DMS 273 (cell line): ENCODE results near the gene USH2A.
A peak's percentile ranks its signal among the peaks of the same experiment; 100 is the strongest.

Source experiments
- DNase-seq: peaks from one replicate; lab custom pipeline; 2025; ENCODE audit not compliant: unreplicated experiment; lab: John Stamatoyannopoulos, UW

The USH2A gene

DNA sequence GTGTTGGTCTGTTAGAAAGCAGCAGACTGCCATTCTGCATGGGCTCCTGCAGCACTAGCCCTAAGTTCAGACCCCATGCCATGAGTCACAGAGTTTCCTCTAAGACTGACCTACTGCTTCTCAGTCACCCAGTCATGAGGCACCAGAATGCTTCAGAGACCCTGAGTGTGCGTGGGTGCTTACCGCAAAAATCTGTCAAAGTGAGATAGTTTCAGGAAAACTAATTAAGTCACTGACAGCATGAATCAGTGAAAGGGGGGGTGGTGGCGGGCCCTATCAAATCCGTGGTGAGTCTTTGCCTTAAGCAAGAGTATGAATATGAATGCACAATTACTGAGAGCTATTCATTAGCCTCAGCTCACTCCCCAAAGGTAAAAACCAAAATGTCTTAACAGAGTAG lies 758.0 kb downstream of the USH2A start:
- no peak for DNase-seq

DNA sequence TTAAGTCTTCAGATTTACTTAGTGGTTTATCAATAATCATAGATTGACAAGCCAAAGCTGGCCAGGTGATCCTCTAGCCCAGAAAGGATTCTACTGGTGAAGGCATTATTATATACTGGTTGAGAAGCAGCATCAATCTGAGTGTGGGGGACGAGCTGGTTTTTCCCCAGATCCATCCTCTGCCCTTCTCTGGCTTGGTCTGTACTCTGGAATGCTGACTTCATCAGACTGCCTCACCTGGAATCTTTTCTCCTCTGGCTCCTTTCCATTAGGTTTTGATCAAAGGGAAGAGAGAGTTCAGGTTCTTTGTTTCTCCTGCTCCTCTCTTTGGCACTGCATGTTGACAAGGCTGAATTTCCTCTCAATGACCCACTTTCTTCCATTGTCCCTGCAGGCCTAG lies 762.2 kb downstream of the USH2A start:
- no peak for DNase-seq

DNA sequence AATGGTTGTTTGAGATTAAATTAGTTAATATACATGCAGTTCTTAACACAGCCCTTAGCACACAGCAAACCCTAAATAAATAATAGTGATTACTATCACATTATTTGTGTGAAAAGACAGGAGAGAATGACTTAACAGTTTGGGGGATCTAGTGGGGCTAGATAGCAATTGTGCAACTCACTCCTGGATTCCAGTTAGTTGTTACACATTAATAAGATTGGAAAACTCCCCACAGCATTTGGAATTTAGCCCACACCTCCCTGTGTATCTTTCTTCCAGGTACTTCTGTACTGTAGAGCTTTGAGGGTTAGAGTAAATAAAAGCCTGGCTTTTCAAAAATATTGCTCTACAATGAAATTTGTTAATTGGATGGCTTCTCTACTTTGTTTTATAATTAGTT lies 763.0 kb downstream of the USH2A start:
- DNase-seq = no peak

DNA sequence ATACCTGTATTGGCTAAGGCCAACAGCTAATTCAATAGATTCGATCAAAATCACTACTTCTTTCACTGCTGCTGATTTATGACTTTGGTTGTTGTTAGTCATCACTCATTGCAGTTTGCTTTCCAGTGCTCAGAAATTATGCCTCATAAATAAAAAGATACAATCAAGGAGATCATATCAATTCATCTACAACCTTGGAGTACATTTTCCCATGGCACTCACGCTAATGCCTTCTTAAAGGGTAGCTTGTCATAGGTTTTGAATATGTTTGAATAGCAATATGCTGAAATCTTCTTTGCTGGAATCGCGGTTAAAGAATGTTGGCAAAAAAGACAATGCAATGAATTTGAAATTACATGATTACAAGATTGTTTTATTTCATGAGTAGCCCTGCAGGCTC lies 766.2 kb downstream of the USH2A start:
- DNase-seq = no peak

DNA sequence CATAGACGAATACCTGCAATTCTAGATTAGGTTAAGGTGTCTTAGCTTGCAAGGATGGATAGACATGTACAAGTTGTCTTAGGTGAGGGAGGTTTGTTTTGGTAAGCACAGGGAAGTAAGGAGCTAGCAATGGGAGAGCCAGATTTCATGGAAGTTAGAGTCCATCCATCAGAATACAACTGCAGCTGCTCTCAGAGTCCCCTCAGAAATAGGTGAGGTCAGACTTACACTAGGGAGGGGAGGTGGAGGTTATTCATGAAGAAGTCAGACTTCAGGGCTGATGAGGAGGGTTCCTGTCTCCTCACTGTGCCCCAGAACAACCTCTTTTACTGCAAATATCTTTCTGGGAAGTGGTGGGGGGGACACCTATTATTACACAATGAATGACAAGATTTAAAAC lies 770.9 kb downstream of the USH2A start:
- no peak for DNase-seq

DNA sequence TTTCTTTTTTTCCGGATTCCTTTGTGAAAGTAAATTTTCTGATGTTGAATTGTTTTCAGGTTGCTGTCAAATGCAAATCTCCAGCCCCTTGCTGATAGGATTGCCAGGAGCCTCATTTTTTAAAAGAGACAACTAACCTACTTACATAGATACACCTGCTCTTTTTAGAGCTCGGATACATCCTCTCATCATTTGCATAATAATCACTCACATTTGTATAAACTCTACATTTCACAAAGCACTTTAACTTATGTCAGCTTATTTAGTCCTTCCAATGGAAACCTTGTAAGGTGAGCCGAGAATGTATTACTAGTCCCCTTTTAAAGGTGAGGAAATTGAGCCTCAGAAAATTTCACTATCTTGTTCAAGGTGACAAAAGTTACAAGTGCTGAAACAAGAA lies 771.4 kb downstream of the USH2A start:
- no peak for DNase-seq

DNA sequence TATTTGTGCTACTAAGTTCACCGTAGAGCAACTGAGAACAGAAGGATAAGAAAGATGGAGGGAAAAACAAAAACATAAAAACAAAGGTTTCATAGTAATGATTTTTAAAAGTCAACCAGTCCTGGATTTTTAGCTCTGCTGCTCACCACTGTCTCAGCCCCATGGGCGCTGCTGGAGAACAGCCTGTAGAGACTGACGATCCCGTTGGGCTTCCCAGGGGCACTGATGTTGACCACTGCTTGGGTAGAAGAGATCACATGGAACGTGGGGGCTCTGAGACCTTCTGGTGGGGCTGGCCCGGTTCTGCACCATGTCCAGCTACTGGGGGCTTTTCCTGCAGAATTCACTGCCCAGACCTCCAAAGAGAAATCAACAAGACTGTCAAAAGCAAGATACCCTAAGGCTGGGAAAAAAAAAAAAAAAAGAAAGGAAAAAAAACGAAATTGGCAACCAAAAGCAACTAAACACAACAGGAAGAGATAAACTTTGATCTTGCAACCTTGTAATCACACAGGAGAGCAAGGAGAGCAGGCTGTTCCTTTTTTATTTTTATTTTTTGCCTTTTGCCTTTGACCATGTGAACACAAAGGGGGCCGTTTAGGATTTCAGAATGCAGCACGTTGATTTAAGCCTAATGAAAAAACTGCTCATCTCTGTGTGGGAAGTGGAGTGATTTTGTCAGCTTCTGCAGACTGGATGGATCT lies 772.6 kb downstream of the USH2A start:
- DNase-seq = no peak

DNA sequence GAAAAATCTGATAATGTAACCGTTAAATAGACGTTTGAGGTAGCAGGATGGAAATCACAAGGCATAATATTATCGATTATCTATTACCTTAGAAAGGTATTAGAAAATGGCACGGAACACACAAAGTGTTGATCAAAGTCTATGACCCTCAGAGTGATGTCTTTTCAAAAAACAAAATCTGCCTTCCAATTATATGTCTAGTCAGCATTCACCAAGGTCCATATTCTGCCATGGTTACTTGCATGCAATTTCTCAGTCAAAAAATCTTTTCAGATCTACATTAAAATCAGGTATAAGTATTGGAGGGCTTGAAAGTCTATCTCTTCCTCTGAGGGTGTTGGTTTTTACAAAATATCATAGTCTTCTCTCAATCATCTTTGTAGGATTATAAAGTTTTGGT lies 774.3 kb downstream of the USH2A start:
- DNase-seq = no peak

DNA sequence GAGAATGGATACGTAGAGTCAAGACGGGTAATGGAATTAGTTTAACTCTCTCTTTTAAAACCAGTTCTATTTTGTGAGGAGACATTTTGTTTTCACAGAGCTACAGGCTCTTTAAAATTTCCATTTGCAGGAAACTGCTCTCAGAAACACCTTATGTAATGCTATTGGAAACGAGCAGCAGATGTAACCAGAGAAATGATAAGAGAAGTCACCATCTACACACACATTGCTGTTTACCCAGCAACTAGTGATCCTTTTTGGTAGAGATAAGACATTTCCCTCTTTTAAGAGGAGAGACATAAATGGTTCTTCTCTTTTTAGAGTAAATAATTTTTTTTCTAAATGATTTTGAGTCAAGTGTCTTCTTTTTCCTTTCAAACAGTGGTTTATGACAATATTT lies 775.5 kb downstream of the USH2A start:
- no peak for DNase-seq

DNA sequence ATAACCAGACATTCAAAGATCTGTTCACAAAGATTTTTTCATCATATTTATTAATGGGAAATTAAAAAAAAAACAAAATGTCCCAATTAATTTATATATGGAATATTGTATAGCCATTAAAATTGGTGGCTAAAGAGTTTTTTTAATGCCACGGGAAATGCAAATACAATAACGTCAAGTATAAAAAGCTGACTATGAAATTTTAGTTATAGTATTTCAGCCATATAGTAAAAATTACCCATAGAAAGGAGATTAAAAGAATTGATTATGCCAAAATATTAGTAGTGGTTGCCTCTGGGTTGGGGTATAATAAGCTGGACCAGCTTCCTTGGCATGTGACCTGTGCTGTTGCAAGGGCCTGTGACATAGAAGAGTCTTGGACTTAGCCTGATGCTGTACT lies 777.4 kb downstream of the USH2A start:
- DNase-seq = no peak

DNA sequence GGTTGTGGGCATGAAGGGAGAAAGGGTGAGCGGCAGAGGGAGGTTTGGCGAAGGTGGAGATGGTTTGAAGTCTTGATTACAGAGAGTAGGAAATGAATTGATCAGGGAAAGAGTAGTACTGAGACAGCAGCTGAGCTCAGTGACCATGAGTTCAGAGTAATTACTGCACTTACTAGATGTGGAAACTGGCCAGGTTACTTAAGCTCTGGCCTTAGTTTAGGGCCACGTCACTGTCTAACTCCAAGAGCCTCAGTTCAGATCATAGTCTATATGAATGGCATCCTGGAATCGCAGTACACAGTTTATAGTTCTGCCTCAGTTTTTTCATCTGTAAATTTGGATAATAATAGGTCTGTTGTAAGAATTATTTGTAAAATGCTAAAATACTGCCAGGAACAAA lies 778.1 kb downstream of the USH2A start:
- DNase-seq = no peak

DNA sequence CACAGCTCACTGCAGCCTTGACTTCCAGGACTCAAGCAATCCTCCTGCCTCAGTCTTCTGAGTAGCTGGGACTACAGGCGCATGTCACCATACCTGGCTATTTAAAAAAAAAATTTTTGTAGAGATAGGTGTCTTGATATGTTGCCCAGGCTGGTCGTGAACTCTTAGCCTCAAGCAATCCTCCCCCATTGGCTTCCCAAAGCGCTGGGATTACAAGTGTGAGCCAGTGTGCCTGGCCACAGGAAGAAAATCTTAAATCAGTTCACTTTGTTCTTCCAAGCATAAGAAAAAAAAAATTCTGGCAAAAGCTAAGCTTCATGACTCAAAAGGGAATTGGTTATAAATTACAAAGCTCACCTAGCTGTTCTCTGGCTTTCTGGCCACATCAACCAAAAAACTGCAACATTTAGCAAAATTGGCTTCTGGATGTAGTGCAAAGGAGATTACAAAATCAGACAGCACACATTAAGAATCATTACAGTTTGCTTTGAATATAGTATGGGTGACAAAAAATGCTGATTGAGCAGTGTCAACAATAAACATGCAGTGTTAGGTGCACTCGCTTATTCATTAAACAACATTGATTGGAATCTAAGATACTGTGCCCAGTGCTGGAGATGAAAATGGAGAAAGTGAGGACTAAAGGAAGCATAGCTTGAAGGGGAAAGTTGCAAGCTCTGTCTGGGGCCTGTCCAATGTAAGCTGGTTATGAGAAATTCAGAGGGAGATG lies 779.5 kb downstream of the USH2A start:
- DNase-seq = no peak

DNA sequence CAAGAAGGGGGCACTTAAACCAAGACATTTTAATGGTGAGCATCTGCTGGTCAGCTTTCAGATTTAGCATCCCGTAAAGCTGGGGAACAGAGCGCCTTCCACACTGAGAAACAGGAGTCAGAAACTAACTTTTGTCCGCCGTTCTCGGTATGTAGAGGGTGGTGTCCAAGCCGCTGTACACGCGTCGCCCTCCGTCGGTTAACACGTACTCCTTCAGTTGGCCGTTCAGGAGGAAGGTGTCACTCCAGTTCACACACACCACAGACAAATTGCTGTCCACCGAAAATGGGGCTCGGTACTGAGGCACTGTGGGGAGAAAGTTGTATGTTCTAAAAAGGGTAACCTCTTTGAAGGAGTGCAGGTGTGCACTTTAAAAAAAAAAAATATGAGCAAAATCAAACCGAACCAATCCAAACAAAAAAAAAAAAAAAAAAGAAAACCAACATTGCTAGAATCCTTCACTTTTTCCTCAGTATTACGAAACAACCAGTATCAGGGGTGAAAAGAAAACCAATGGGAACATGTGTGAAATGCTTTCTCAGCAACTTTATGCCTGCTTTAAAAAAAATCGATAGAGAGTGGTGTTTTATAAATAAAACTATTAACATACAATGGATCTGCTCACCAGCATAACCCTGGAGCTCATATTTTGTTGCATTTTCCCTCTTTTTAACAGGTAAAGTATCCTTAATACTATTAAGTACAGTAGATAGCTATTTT lies 782.7 kb downstream of the USH2A start:
- DNase-seq = no peak

DNA sequence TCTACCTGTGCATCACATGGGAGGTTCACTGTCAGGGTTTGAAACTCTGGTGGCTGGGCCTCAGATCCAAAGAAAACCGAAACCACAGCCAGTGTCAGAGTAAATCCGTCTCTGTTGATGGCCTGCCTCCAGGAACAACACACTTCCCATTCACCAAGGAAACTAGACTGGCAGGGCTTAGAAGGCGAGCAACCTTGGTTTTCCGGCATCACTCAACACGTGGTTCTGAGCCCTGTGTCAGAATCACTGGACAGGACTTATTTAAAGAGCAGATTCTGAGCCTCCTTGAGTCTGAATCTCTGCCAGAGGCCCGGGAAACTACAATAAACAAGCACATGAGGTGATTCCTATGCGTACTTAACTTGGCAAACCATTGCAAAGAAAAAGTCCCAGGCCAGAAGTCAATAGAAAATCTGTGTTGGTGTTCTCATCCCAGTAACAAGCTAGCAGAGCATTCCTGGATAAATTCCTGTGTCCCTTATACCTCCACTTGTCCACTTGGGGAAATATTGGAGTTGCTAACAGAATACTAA lies 786.1 kb downstream of the USH2A start:
- DNase-seq = peak; percentile 54

DNA sequence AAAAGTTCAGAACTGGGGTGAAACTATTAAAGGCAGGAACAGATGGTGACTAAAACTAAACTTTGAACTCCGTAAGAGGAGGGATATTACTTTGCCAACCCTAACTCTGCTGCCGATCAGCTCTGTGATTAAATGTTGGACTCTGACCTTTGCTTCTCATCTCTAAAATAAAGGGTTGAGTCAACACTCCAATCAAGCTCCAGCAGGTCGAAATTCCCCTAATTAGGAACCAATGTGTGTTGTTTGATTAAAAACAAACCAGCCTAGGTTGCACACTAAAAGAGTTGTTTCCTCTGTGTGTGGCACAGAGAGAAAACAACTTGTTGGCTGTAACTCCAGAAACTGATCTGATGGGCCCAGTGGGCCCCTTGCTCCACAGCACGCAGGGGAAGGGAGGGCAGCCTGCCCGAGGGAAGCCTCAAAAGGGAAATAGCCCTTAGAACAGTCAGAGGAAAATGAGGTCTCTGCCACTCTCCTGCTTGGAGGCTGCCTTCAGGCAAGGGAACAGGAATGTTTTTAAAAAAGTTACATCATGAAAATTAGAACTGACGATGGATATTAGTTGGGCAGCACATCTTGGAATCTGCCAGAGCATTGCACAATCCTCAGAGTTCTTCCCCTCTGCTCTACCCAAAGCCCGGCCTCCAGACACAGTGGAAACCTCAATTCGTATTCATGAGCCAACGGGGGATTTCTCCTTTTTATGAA lies 786.8 kb downstream of the USH2A start:
- peak; percentile 32 for DNase-seq

DNA sequence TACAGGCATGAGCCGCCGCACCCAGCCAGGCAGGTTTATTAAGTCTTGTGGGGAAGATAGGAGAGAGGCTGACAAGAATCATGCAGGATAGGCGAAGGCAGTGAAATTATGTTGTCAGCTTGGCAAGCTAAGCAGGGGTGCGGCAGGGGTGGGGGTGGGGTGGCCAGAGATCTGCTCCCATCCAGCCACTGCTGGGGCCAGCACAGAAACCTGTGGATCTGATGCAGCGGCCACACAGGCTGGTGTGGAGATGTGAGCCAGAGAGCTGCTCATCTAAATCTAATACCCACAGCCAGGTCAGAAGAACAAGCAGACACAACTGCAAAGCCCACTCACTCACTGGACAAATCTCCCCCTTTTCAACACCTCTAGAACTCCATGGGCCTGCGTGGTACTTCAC lies 787.4 kb downstream of the USH2A start:
- no peak for DNase-seq

DNA sequence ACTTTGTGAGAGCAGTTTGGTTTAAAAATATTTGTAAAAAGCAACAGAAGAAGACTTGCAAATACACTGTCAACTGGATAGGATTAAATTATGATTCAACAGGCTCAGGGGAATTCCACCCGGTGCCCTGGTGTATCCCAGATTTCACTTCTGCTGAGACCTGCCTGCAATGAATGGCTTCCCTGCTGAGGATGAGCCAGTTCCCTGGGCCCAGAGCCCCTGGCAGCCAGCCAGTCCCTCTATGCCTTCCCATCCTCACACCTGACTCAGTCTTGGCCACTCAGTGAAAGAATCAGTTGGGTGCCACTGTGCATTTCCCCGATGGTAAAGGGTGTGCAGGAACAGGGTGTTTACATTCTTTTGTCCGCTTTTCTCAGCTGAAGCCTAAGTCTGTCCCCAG lies 791.8 kb downstream of the USH2A start:
- peak; percentile 56 for DNase-seq

DNA sequence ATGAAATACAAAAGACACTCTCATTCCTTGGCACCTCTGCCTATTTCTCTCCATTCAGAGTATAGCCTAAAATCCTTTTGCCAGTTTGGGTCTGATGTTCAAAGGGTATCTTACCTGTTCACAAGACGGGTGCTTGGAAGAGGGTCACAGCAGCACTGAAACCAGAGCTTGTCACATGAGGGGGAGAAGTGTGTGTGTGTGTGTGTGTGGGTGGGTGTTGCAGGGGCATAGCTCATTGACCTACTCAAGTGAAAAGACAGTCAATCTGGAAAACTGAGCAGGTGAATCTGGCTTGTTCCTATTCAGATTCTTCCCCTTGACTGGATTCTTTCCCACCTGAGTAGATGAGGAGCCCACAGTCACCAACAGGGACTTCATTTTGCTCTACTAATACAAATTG lies 792.2 kb downstream of the USH2A start:
- no peak for DNase-seq

DNA sequence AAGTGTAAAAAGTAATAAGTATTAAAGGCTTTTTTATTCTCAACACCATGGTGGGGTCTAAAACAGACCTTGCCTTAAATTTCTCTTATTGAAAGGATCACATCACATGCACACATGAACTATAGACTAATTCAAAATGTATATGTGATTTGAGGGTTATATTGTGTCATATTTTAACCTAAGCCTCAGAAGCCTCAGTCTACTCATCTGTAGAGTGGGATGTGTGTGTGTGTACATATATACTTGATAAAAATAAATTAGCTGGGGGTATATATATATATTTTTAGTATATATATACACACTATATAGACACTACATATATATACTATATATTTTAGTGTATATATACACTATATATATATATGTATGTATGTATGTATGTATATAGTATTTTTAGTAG lies 797.3 kb downstream of the USH2A start:
- no peak for DNase-seq

DNA sequence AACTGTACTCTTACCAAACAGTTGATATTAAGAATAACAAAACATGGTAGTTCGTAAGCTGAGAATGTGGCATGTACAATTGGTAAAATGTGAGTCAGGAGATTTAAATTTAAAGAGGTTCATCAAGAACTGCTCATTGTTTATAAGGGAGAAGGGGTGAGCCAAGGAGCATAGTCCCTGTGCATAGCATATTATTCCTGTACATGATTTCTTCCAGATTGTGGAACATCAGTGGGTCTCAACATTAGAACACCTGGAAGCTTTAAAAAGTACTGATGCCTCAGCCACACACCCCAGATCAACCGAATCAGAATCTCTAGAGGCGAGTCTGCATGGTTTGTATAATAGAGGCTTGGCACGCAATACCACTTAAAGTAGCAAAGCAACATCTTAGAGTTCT lies 800.1 kb downstream of the USH2A start:
- no peak for DNase-seq

DNA sequence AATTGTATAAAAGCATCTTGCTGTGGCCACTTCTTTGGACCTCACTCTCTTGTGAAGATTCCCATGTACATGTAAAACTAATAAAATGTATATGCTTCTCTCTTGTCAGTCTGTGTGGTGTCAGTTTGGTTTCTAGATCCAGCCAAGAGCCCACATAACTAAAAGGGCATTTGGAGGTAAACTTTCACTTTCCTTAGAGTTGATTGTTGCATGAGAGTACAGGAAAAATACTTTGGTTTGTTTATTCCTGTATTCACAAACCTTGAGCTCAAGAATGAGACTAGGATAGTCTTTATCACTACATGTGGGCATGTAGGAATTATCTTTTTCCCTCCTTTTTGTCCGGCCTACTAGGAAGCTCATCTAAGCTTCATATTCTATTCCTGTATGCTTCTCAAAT lies 805.3 kb downstream of the USH2A start:
- no peak for DNase-seq
